ENCODE data around the gene ETNPPL. TPM values are rescaled to one million over a fixed set of nuclear protein-coding genes. Genes with fewer than 3 reads are reported as not detected.

The ETNPPL gene
- total and polyA plus RNA-seq, 4 donors: 0.08 TPM; not detected in 3

- TF ChIP-seq CTCF (IDR thresholded peaks at IDR 0.05; ENCODE audit: control extremely low read depth, extremely low read depth): no peak
- ATAC-seq (ENCODE audit: insufficient read depth, low FRiP score) (no peak), DNase-seq (no peak)
- 83 to 93% methylated on average over 7 of the region's 7 CpGs for WGBS, 2 donors
- H3K27ac ChIP-seq (ENCODE audit: low read depth in 1 of 2, low read length in 1 of 2): no peak overlapping the region
- no peak overlapping the region for H3K9ac ChIP-seq (ENCODE audit: insufficient read depth in 1 of 2, low read length in 2 of 2)
- H3K4me1 ChIP-seq (ENCODE audit: control insufficient read depth in 5 of 5, insufficient read depth in 5 of 5, low read length in 5 of 5): no peaks in the 10 kb centered on the region
- no peaks in the 10 kb centered on the region for H3K27me3 ChIP-seq (ENCODE audit: control insufficient read depth in 3 of 3, insufficient read depth in 3 of 3, low read length in 2 of 3)
- H3K4me3 ChIP-seq: no peak overlapping the region
- no peaks in the 10 kb centered on the region for H3K36me3 ChIP-seq (ENCODE audit: control insufficient read depth in 4 of 4, insufficient read depth in 4 of 4, low read length in 4 of 4)
- H3K9me3 ChIP-seq (ENCODE audit: control insufficient read depth in 4 of 4, insufficient read depth in 3 of 4, low read length in 3 of 4): no peaks in the 10 kb centered on the region
These were observed 9.5 kb upstream of the ETNPPL start for GRCh38 chr4:108772402-108772801.

GRCh38 chr4:108766058-108766457 lies 3.2 kb upstream of the ETNPPL start:
- no peak for TF ChIP-seq CTCF (IDR thresholded peaks at IDR 0.05; ENCODE audit: control extremely low read depth, extremely low read depth)
- DNase-seq: no peak
- H3K27ac ChIP-seq (ENCODE audit: low read depth in 1 of 2, low read length in 1 of 2): no peak overlapping the region

GRCh38 chr4:108763986-108764385 lies 1.1 kb upstream of the ETNPPL start:
- Histone ChIP-seq H3K4me3 (no peak overlapping the region), H3K9me3 (ENCODE audit: control insufficient read depth in 4 of 4, insufficient read depth in 3 of 4, low read length in 3 of 4) (peaks cover 0 to 2% (median 0%) of the 10 kb centered on the region in 4 donors), H3K27ac (ENCODE audit: low read depth in 1 of 2, low read length in 1 of 2) (no peak overlapping the region), H3K4me1 (ENCODE audit: control insufficient read depth in 5 of 5, insufficient read depth in 5 of 5, low read length in 5 of 5) (peaks cover 0 to 14% (median 5%) of the 10 kb centered on the region in 5 donors), H3K9ac (ENCODE audit: insufficient read depth in 1 of 2, low read length in 2 of 2) (no peak overlapping the region), H3K27me3 (ENCODE audit: control insufficient read depth in 3 of 3, insufficient read depth in 3 of 3, low read length in 2 of 3) (peaks cover 0 to 27% (median 26%) of the 10 kb centered on the region in 3 donors), H3K36me3 (ENCODE audit: control insufficient read depth in 4 of 4, insufficient read depth in 4 of 4, low read length in 4 of 4) (no peaks in the 10 kb centered on the region)
- WGBS, 2 donors: 94 to 100% methylated on average over 4 of the region's 4 CpGs
- no peak for ATAC-seq (ENCODE audit: insufficient read depth, low FRiP score)
- no peak for TF ChIP-seq CTCF (IDR thresholded peaks at IDR 0.05; ENCODE audit: control extremely low read depth, extremely low read depth)
- no peak for DNase-seq

More at GRCh38 chr4:108766058-108766457, 3.2 kb upstream of the ETNPPL start:
- Histone ChIP-seq H3K4me1 (ENCODE audit: control insufficient read depth in 5 of 5, insufficient read depth in 5 of 5, low read length in 5 of 5) (peaks cover 0 to 14% (median 5%) of the 10 kb centered on the region in 5 donors), H3K9me3 (ENCODE audit: control insufficient read depth in 4 of 4, insufficient read depth in 3 of 4, low read length in 3 of 4) (peaks cover 0 to 2% (median 0%) of the 10 kb centered on the region in 4 donors), H3K9ac (ENCODE audit: insufficient read depth in 1 of 2, low read length in 2 of 2) (no peak overlapping the region), H3K4me3 (no peak overlapping the region), H3K36me3 (ENCODE audit: control insufficient read depth in 4 of 4, insufficient read depth in 4 of 4, low read length in 4 of 4) (no peaks in the 10 kb centered on the region), H3K27me3 (ENCODE audit: control insufficient read depth in 3 of 3, insufficient read depth in 3 of 3, low read length in 2 of 3) (peaks cover 0 to 16% (median 15%) of the 10 kb centered on the region in 3 donors)
- WGBS, 2 donors: 90 to 91% methylated on average over 3 of the region's 3 CpGs
- no peak for ATAC-seq (ENCODE audit: insufficient read depth, low FRiP score)

- peak overlapping the region; percentile 29 for H3K4me3 ChIP-seq
- H3K27me3 ChIP-seq (ENCODE audit: control insufficient read depth in 3 of 3, insufficient read depth in 3 of 3, low read length in 2 of 3): peaks cover 0 to 27% (median 26%) of the 10 kb centered on the region in 3 donors
- ATAC-seq (ENCODE audit: insufficient read depth, low FRiP score) (no peak), DNase-seq (peak in 1 of 3 donors; percentile 6)
- no peak overlapping the region for H3K27ac ChIP-seq (ENCODE audit: low read depth in 1 of 2, low read length in 1 of 2)
- WGBS, 2 donors: 22 to 26% methylated on average over 11 of the region's 11 CpGs
- H3K9ac ChIP-seq (ENCODE audit: insufficient read depth in 1 of 2, low read length in 2 of 2): no peak overlapping the region
- no peaks in the 10 kb centered on the region for H3K36me3 ChIP-seq (ENCODE audit: control insufficient read depth in 4 of 4, insufficient read depth in 4 of 4, low read length in 4 of 4)
- no peak for TF ChIP-seq CTCF (IDR thresholded peaks at IDR 0.05; ENCODE audit: control extremely low read depth, extremely low read depth)
- peaks cover 0 to 2% (median 0%) of the 10 kb centered on the region in 4 donors for H3K9me3 ChIP-seq (ENCODE audit: control insufficient read depth in 4 of 4, insufficient read depth in 3 of 4, low read length in 3 of 4)
- peaks cover 0 to 14% (median 5%) of the 10 kb centered on the region in 5 donors for H3K4me1 ChIP-seq (ENCODE audit: control insufficient read depth in 5 of 5, insufficient read depth in 5 of 5, low read length in 5 of 5)
These were observed 357 bp upstream of the ETNPPL start for GRCh38 chr4:108763226-108763593.
